GM19395 (cell line): Measurements from ENCODE around the gene CDK11B.

Experiments
- ATAC-seq: cut with Tn5 transposase; IDR thresholded peaks from one replicate; pipeline ENCODE4 v1.9.1; 2021; ENCODE audit warnings: mild to moderate bottlenecking, moderate library complexity; ENCODE audit not compliant: unreplicated experiment

CDK11B gene

GRCh38 chr1:1617516-1617915, 41.3 kb downstream of the CDK11B start:
- no peak for ATAC-seq

DNA sequence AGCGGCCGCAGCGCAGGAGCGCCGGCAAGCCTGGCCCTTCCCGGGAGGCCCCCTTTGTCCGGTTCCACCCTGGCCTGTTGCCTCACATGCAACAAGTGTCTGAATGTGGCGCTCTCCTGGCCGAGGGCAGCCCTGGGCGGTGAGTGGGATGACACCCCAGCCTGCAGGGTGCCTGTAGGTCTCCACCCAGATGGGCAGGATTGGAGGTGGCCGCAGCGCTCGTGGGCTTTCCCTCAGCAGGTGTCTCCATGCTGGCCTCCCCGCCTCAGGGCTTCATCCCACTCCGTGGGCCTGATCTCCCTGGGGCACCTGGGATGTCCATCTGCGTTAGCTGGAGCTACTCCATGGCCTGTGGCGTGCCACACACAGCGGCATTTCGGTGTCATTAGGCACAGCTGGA, 42.0 kb downstream of the CDK11B start:
- no peak for ATAC-seq

- ATAC-seq = peak; percentile 17
These were observed 42.6 kb downstream of the CDK11B start for GRCh38 chr1:1616045-1616790.

- ATAC-seq = peak; percentile 77
These were observed 43.4 kb downstream of the CDK11B start, which contains the start of gene MIB2 for GRCh38 chr1:1615256-1616044. Gene MIB2, plus strand, starts transcription at chr1:1615500. Its CDS starts 7,953 bp downstream, at chr1:1623453.

GRCh38 chr1:1614954-1615255, 43.9 kb downstream of the CDK11B start:
- no peak for ATAC-seq

DNA sequence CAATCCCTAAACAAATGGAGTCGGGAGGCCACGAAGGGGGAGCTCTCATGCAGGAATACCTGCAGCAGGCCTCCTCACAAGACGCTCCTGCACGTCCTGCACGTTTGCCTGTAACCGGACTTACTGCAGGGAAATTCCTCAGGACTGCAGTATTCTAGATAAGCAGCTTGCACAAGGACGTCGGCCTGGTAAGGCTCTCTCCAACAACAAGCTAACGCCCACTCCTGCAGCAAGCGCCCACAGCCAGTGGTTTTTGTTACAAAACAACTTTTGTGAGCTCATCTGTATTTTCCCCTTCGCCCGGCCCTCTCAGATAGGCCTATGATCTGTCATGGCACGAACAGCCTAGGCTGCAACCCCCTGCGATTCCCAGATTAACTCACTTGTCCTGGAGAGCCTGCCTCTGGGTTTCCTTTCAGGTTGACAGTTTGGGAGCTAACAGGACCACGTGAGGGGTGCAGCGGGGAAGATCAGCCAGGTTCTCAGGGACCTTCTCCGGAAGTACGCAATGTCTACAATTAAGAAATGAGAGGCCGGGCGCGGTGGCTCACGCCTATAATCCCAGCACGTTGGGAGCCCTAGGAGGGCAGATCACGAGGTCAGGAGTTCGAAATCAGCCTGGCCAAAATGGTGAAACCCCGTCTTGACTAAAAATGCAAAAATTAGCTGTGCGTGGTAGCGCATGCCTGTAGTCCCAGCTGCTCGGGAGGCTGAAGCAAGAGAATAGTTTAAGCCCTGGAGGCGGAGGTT, 44.4 kb downstream of the CDK11B start:
- no peak for ATAC-seq

DNA sequence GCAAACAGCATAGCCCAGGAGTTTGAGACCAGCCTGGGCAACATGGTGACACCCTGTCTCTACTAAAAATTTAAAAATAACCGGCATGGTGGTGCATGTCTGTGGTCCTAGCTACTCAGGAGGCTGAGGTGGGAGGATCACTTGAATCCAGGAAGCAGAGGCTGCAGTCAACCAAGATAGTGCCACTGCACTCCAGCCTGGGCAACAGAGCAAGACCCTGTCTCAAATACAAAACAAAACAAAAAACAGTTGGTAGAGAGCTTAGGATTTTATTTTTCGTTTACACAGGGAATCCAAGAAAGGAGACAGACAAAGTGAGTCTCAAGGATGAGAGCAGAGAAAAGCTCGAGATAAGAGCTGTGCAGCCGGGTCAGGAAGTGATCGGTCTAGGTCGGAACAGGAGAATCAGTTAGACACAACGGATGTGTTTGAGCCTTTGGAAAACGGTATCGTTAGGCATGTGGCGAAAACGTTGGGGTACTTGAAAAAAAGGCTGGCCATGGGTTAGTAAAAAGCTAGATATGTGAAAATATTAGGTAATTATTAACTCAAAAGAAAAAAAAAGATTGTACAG, 45.2 kb downstream of the CDK11B start:
- ATAC-seq = no peak

GRCh38 chr1:1612104-1612400, 46.8 kb downstream of the CDK11B start:
- no peak for ATAC-seq

DNA sequence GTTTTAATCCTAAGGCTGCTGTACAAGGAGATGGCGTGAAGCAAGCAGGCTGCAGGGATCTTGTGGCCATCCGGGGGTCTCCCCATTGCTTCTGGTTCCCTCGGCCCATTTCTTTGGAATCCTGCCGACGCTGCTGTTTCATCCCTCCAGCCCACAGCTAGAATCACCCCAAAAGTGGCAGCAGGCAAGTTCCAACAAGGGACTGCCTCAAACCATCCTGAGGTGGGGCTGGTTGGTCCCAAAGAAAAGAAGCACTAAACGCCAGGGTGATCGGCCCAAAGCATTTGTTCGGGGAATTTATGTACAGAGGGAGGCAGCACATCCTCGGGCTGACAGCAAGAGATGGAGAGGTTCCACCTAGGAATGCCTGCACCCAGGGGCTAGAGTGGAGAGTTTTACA, 48.0 kb downstream of the CDK11B start:
- no peak for ATAC-seq

- no peak for ATAC-seq
These were observed 48.9 kb downstream of the CDK11B start for GRCh38 chr1:1609822-1610485.

DNA sequence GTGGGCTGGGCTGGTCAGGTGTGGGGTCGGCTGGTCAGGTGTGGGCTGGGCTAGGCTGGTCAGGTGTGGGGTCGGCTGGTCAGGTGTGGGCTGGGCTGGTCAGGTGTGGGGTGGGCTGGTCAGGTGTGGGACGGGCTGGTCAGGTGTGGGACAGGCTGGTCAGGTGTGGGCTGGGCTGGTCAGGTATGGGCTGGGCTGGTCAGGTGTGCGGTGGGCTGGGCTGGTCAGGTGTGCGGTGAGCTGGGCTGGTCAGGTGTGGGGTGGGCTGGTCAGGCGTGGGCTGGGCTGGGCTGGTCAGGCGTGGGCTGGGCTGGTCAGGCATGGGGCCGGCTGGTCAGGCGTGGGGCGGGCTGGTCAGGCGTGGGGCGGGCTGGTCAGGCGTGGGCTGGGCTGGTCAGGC, 52.6 kb downstream of the CDK11B start:
- no peak for ATAC-seq

- ATAC-seq = no peak
These were observed 53.1 kb downstream of the CDK11B start for GRCh38 chr1:1605724-1606123.

GRCh38 chr1:1605034-1605591, 53.7 kb downstream of the CDK11B start:
- no peak for ATAC-seq

DNA sequence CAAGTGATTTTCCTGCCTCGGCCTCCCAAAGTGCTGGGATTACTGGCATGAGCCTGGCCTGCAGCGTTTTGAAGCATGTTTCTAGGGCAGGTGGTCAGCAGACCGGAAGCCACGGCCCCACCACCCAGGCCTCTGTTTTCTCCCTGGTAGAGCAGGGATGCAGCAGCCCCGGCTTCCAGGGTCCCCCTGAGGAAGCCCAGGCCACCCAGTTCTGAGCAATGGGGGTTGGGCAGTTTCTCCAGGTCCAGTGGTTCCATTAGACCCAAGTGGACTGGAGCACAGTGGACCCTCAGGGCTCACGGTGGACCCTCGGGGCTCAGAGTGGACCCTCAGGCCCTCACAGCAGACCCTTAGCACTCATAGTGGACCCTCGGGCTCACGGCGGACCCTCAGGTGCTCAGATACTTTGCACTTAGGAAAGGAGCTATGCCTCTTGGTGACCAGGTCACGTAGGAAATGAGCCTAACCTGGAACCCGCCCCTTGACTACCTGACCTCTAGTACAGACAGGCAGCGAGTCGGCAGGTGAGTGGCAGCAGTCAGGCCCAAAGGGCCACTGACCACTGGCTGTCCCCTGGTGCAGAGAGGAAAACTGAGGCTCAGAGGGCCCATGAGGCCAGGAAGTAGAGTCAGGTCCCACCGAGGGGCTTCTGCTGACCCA, 54.3 kb downstream of the CDK11B start:
- ATAC-seq = no peak

DNA sequence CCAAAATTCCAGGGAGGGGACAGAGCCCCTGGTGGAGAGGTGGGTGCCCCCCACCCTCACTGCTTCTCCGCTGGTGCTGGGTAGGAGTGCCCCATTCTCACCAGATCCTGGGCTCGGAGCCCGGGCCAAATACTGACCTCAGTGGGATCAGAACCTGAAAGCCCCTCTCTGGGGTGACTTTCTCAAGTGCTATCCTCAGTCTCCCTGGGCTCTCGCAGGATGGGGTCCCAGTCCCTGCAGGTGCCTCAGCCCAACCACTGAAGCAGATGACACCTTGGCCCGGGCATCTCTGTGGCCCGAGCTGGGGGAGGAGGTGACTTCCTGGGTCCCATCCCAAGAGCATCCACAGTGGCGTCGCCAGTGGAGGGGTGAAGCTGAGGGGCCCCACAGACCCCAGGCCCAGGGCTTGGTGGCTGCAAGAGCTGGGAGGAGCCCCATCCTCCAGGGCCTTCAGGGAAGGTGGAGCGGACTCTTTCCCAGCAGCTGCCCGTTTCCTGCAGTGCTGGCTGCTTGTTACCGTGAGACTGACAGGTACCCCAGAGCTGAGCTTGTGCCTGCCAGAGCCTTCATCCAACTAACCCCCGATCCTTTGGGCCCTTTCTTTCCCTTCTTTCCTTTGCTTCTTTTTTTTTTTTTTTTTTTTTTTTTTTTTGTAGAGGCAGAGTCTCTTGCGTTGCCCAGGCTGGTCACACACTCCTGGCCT, 55.0 kb downstream of the CDK11B start:
- ATAC-seq = no peak

DNA sequence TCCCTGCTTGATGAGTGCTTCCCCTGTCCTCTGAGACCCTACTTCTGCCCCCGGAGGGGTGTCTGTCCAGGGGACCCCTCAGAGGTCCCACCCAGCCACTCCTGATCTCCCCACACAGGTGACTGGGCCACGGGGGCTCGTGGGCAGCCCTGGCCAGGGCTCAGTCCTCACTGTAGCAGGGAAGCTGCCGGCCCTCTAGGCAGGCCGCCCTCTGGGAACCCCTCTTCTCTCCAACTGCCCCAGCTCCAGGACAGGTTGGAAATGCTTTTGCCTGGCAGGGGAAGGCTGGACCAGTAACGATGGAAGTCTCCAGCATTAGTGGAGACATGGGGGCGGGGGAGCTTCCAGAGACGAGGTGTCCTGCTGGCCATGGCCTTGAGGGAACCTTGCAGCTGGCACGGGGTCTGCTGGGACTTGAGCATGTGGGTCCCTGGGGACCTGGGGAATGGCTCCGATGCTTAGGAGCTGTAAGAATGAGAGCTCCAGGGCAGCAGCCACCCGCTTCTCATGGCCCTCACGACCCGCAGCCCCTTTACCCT, 55.8 kb downstream of the CDK11B start:
- ATAC-seq = no peak

DNA sequence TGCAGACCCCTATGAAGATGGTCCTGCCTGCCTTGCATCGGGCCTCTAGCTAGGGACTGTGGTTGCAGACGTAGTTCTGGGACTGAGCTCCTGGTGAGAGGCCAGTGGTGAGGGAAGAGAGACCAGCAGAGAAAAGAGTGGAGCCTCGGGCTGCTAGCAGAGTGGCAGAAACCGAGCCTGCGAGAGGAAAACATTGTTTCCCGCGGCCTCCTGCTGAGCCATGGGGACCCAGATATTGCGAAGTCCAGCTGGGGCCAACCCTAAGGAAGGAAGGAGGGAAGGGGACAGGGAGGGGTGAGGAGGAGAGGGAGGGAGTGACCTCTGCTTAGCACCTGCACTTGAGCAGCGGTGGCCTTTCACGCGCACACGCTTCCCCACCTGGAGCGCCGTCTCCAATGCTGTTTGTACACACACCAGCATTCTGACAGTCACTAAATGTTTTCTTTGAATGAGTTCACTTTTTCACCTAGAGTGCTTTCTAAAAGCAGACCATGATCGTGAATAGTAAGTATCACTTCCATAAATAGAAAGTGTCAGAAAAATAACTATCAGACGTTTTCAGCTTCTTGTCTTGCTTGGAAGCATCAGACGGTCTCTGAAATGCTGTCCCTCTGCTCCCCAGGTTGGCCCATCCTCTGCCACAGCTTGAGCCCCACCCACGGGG, 56.4 kb downstream of the CDK11B start:
- no peak for ATAC-seq

DNA sequence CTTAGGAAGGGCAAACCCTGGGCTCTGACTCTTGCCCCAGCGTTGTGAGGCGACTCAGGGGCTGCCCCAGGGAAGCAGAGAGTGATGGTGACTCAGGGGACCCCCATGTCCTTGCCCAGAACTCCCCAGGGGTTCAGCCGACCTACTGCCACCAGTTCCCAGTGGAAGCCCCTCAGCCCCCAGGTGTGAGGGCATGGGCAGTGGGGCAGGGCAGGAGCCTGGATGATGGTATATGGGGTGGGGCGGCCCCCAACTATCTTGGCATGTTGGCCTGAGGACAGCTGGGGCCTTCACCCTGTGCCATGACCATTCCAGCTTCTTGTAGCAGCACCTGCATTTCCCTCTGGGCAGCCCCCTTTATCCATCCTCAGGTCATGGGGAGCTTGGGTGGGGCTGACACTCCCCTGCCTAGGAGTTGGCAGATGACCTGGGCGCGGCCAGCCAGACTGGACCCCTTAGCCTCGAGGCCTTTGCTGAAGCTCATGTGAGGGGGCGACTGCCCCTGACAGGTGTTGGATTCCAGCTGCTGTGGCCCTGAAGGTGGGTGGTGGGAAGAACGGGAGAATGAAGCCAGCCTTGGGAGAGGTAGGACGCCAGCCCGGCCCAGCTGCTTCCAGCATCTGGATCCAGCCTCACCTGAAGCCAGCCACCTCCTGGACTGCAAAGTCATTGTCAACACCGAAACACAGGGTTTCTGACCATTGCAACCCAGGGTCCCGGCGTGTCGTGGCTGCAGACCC, 57.1 kb downstream of the CDK11B start:
- ATAC-seq = no peak
